Suppressor macrophage (primary cell): ENCODE measurements around the gene TST.

Source experiments
- DNase-seq, 4 experiments: peaks; one replicate each; pipeline ENCODE4 v3.0.0-alpha.2; 2020 to 2022

The TST gene

DNA sequence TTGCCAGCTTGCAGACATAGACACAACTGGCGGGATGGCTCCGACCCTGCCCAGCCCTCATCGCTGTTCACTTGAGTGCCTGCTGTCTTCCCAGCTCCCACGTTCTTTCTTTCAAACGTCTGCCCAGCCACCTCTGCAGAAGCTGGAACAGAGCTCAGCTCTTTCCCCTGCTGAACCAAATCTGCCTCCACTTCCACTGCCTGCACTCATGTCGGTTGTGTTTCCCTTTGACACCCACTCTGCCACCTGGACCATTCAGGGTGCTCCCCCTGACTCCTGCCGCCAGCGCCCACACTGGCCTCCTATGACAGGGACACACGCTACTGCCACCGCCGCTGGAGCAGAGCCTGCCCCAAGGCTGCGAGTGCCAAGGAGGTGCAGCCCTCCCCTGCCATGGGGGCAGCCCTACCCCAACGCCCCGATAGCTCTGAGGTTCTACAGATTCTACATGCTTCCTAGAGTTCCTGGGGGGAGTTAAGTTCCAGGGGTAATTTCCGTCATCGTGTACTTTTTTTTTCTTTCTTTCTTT is 37.9 kb downstream of the TST start:
- DNase-seq = no peak

DNA sequence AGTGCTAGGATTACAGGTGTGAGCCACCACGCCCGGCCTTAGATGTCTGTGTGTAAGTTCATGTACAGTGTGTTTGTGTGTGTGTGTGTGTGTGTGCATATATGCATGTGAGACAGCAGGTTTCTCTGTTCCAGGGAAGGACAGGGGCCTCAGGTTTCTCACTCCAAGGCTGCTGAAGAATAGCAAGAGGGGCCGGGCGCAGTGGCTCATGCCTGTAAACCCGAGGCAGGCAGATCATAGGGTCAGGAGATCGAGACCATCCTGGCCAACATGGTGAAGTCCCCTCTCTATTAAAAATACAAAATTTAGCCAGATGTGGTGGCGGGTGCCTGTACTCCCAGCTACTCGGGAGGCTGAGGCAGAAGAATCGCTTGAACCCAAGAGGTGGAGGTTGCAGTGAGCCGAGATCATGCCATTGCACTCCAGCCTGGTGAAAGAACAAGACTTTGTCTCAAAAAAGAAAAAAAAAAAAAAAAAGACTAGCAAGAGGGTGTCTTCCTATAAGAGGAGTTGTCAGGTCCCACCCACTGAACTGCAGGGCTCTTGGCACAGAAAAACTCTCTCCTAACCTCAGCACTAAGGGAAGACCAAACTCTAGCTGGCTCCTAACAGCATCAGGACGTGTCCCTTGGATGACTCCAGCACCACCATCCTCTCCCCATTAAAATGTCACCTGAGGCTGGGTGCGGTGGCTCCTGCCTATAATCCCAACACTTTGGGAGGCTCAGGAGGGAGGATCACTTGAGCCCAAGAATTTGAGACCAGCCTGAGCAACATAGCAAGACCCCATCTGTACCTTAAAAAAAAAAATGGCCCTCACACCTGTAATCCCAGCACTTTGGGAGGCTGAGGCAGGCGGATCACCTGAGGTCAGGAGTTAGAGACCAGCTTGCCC is 40.0 kb downstream of the TST start:
- DNase-seq = no peak

DNA sequence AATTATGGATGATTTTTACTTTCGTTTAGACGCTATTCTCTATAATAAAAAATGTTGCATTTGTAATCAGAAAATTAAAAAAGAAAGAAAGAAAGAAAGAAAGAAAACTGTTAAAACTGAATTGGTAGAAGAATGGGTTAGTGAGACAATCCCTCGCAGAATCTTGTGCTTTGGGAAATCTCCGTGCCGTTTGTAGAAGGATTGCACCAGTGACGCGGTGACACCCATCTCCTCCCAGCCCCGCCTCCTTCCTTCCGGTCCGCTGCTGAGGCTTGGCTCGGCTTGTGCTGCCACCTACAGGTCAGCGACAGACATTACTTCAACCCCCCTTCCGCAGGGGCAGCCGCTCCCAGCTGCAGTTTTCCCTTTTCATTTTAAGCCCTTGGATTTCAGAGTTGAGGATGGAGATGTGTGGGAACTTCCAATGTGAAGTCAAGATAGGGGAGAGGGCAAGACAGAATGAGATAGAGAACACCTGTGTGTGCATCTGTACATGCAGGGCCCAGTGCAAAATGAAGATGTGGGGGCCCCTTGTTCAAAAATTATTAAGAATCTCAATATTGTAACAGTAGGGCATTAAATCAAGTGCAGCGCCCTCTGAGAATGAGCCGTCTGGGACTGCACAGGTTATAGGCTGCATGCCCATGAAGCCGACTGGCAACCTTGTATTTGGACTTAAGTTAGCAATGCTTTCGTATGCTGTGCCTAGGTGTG is 41.1 kb downstream of the TST start:
- DNase-seq = peak; percentile 93 to 97 (median 95)

DNA sequence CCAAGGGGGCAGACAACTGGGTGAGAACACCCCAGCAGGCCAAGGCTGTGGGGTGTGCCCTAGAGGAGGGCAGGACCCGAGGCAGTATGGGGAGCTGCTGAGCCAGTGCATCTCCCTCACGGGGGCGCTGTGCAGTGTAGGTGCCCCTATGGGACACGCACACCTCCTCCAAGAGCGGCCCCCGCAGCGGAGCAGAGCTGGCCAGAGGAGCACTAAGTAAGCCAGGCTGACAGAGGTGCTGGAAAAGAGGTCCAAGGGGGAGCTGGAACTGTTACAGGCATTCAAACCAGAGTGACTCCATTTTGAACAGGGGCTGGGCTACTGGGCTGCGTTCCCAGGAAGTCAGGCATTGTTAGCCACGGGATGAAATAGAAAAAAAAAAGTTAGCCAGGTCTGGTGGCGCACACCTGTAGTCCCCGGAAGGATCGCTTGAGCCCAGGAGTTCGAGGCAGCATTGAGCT is 41.8 kb downstream of the TST start:
- peak; percentile 23 to 71 (median 46) for DNase-seq

DNA sequence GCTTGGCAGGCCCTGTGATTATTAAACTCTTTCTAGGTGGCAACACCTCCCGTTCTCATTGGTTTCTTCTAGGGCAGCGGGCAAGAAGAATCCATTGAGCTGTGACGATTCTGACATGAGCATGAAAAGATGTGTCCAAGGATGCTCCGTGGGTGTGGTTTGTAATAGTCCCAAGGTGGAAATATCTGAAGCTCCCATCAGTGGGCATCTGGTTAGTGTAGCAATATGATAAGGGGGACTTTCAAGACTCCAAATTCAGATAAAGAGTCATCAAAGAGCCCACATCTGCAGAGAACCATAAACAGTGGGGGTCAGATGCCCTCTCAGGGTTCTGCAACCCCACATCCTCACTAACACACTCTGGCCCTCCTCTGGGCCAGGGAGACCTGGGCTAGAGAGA is 42.6 kb downstream of the TST start:
- no peak for DNase-seq

DNA sequence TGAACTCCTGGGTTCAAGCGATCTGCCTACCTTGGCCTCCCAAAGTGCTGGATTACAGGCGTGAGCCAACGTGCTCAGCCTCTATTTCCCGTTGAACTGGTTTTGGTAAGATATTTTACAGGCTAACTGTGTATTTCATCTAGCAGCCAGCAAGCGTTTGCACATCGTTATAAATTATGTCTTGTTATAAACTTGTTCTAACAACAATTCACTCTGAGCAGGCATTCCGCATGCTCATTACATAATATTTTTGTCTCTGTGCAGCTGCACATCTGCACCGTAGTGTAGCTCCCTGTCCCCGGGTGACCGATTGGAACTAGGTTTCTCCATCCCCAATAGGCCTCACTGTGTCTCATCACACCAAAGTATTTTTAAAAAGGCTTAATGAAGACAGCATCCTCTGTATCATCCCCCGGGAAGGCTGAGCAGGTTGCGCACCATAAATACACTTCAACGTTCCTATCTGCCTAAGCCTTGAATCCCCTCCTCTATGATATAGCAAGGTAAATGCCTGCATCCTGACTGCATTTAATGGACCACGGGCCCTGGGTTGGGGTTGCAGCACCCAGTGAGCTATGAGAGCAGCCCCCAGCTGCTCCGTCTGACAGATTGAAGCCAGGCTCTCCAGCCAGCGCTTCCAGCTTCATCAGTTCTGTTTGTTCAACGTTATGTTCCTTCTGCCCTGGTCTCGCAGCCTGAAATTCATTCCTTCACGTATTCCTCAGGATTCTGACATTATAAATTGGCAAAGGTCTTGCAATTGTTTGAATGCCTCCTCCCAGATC is 47.7 kb downstream of the TST start:
- no peak for DNase-seq

DNA sequence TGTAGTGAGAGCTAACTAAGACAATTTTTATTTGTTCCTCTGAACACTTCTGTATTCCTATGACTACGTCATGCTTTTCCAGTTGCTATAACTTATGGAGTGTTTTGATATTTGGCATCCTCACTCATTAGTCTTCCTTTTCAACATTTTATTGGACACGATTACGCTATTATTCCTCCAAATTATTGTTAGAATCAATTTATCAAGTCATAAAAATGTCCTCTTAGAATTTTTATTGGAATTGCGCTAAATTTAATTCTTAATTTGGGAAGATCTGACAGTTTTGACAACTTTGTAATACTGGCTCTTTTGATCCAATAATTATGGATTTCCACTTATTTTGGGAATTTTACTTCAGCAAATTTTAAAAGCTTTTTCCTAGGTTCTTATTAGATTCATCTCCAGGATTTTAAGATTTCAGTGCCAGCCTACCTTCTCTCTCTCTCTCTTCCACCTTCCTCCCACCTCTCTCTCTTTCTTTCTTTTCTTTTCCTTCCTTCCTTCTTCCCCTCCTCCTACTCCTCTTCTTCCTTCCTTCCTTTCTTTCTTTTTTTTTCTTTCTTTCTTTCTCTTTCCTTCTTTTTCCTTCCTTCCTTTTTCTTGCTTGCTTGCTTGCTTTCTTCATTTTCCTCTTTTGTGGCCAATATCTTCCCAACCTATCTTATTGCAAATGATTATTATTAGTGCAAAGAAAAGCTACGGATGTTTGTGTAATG is 50.8 kb downstream of the TST start:
- no peak for DNase-seq

DNA sequence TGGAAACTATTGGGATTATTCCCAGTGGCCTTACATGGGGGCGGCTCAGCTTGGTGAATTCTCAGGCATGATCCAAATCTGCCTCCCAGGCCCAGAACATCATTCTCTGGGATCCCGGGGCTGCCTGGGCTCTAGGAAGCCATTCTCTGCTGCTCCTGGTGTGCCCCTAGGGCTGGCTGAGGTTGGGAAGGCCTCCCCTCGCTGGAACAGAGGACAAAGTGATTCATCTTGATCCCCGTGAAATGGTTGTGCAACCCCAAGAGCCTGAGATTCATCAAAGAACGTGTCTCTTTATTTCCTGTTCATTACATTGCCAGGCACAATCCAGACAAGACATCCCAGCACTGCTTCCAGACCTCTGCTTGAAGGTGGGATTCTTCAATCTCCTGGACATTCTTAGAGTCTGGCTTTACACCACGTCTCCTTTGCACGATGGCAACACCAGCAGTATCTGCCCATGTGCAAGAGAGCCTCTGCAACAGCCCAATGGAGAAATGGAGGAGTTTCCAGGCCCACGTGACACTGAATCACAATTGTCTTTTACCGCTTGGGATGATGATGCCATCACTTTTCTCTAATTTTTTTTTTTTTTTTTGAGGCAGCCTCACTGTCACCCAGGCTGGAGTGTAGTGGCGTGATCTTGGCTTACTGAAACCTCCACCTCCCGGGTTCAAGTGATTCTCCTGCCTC is 52.3 kb downstream of the TST start:
- peak; percentile 82 to 90 (median 86) for DNase-seq

DNA sequence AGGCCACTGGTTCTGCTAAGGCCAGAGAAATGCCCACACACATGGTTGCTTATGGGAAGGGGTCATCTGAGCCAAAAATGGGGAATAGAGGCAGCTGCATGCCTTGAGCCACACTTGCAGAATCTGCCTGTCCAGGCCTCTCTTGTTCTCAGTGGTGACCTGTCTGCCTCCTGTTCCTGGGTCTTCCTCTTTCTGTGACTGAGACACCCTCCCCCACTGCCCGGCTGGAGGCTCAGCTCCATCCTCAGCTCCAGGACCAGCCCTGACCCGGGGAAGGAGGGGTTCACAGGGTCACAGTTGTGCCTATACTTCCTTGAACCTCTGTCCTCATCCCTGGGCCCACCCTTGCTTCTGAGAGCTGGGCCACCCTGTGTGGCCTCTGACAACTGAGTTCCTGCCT is 53.6 kb downstream of the TST start:
- DNase-seq = peak; percentile 52 to 75 (median 67)

DNA sequence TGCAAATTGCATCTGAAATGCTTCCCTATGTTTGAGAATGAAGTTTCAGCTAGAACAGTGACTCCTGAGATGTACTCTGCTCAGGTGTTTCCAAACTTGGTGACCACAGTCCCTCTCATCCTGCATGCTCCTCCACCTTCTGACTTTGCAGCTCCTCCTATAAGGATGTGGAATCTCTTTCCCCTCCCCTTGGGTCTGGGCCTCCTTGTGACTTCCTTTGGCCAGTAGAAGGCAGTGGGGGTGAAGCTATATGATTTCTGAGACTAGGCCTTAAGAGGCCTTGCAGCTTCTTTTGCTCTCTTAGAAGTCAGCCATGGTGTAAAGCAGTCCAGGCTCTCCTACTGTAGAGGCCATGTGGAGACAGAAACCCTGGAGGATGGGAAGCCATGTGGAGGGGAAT is 55.1 kb downstream of the TST start:
- DNase-seq = no peak

DNA sequence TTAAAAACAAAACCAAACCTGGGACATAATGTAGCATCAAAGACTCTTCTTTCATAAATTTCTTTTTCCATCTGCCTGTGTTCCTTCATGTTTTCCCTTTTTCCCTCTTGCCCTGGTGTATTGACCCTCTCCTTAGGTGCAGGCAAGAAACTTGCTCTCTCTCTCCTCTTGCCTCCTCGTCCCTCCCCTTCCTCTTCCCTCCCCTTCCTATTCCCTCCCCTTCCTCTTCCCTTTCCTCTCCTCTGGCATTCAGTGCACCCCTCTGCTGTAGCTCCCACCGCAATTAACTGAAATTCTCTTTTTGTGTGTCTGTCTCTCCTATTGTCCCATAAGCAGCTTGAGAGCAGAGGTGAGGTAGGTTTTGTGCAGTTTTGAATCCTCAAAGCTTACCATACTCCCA is 55.9 kb downstream of the TST start:
- DNase-seq = no peak

DNA sequence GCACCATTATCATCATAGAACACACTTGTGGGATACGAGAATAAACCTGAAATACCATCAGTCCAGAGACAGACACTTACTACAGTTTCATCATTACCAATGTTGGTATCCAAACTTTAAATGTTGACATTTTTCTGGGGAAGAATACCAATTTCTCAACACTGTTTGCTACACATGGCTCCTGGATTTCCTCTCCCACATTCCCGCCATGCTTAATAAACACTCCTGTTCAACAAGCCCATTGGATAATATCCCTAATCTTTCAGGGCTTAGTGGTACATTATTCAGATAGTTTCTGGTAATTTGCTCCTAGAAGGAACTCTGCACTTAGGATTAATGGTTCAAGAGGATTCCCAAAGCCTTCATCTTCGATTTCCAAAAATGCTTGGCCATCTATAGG is 57.6 kb downstream of the TST start:
- DNase-seq = no peak
